TTC549 (cell line): ENCODE data around the gene OR51G2.
"Not testable (repeated sequence)": the region's sequence is repeated elsewhere in the genome, so short reads cannot be mapped to it uniquely, and the experiment has no call there.

Source experiments
- FAIRE-seq: peaks from 2 replicates; lab custom pipeline; 2012; peaks lifted over from hg19 to GRCh38; lab: Jason Lieb, UNC

Gene OR51G2, protein sequence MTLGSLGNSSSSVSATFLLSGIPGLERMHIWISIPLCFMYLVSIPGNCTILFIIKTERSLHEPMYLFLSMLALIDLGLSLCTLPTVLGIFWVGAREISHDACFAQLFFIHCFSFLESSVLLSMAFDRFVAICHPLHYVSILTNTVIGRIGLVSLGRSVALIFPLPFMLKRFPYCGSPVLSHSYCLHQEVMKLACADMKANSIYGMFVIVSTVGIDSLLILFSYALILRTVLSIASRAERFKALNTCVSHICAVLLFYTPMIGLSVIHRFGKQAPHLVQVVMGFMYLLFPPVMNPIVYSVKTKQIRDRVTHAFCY

DNA sequence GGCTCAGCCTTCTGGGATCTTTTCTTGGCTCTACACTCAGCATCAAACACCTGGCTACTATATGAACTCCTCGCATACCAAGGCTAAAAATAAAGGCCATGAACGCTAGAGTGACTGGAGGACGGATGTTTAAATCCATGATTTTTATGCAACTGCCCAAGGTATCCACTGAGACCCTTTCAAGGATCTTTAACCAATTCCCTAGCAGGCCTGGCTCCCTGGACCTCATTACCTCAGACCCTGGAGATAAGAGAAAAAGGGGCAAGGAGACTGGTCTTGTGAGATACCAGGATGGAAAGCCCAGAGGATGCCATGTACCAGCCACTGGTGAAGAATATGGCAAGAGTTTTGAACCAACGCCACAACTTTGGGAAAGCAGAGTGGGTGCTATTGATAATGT, at the start of gene OR51G2:
TSS of gene OR51G2 (minus strand) at position 101 of the 400 bp plus-strand sequence. CDS start 3,687 bp downstream, outside the sequence.
- FAIRE-seq, result no peak

DNA sequence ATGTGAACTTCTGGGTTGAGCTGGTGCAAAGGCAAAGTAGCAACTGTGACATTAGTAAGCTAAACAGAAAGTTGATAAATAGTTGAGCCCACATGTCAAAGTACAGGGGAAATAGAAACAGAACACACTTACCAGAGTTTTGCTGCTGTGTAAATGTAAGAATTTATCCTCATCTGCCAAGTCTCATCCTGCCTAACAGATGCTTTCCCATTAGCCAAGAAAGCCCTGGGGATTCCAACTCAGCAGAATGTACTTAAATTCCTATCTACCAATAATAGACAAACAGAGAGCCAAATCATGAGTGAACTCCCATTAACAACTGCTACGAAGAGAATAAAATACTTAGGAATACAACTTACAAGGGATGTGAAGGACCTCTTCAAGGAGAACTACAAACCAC, 43.7 kb upstream of the OR51G2 start:
- FAIRE-seq, result no peak

DNA sequence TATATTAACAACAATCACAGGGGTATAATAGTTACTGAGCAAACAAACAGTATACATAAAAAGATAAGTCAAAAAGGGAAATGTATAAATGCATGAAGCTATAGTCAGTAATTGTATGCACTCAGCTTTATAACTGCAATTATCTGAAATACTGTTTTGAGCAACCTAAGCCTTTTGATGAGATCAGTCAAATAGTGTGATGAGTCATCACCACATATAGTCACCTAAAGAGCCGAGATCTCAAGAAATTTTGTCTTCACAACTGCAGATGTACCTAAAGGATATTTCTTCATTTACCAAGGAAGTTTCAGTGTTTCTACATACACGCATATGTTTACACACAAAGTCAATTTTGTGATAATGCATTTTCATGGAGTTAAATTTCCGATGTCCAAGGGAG, 41.7 kb upstream of the OR51G2 start:
- no peak for FAIRE-seq

DNA sequence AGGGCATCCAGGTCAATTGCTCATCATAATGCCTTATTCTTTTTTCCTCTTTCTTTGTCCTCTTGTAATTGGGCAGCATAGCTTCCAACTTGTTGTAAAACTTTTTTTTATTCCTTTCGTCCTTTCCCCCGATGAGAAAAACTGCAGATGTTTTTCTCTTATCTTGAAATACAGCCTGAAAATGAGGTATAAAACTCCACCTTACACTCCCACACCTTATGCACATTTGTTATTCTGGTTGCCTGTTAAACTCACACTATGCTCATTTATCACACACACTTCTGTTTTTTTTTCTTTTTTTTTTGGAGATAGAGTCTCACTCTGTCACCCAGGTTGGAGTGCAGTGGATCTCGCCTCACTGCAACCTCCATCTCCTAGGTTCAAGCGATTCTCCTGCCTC, 38.2 kb upstream of the OR51G2 start:
- no peak for FAIRE-seq

DNA sequence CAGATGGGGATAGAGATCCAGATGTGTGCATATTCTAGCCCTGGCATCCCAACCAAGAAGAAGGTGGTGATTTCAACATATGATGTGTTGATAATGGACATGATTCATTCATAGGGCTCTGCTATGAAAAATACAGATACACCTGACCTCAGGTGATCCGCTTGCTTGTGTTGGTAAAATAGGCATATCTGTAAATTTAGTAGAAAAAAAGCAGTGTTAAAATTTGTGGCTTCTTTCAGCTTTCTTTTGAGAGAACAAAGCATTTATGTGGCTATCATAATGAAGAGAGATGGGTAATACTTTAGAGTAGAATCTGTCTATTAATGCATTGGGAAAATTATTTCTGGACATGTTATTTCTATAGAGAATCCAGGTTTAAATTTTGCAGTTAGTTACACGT, 36.5 kb upstream of the OR51G2 start, which contains the start of gene OR51A2:
TSS of gene OR51A2 (minus strand) at position 101 of the 400 bp plus-strand sequence. CDS start at position 101, 0 bp downstream.
- FAIRE-seq, result not testable (repeated sequence)

DNA sequence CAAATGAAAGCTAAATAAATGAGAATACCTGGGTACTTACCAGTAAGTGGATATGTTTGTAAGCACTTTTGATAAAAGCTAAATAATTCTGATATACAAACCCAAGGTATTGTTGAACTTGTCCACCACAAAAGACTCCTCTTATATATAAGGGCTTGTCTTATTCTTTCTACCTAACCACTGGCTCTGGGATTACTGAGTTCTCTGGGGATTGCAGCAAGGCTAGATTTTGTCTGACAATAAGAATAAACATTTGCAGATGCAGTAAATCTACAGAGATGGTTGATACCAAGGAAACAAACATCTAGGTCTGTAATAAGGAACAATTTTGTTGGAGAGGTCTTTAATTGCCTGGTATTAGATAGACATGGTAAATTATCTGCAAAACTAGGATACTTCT, 28.4 kb upstream of the OR51G2 start, which contains the start of gene OR51A4:
TSS of gene OR51A4 (minus strand) at position 101 of the 400 bp plus-strand sequence. CDS start 505 bp downstream, outside the sequence.
- FAIRE-seq, result no peak

DNA sequence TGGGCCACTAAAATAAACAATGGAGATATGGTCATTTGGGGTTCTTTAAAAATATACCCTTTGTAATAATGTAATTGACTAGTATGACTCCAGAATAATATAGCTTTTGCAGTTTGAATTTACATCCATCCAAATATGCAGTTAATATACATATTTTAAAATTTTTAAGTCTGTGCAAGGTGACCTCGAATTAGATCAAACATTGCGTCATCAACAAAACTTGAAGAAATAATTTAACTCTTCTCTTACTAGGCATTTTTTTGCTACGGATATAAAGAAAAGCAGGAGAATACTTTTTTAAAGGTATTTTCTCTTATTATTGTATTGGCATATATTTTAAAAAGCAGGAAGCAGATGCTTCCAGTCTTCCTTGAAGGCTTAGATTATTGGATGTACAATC, 17.6 kb upstream of the OR51G2 start:
- no peak for FAIRE-seq

DNA sequence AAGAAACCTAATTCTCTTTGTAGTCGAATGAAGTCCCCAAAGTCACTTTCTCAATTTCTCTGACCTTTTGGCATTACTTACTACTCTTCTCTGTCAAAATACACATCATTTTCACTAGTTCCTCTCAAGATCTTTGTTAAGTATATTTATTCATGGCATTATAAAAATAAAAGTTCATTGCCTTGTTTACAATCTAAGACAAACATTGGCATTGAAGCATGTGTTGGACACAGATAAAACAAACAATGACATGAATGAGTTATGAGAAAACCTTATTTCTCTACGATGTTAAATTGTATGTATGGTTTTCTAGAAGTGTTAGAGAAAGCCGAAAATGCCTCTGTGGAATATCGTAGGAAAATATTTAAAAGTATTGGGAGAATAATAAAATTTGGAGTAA, 13.6 kb upstream of the OR51G2 start:
- FAIRE-seq, result no peak

DNA sequence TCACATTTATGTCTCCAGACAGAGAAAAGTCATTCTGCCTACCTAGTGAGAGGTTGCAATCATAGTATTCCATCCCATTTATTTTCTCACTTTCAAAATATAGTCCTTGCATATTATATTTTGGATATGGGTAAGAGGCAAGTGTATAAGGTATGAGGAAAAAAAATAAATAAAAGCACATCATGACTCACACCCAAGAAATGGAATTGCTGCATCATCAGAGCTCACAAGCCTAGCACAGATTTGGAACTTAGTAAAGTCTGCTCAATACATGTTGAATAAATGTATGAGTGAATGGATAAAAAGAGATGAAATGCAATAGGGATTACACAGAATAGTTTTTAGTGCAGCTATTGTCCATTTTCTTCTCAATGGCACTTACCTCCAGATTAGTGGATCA, 7.5 kb upstream of the OR51G2 start:
- no peak for FAIRE-seq

DNA sequence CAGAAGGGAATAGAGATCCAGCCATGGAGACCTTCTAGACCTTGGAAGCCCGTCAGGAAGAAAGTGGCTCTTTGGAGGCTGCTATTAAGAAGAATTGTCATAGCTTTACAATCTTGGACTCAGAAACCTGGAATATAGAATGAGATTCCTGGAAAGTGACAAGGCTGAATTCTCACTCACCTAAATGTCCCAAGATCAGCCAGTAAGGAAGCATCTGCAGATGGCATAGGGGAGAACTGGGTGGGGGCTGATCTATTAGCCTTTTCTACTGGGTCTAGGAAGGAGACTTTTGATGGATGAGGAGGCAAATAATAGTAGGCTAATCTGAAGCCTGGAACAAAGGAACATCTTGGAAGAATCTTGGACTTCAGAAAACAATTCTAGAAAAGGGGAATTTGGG, 5.1 kb upstream of the OR51G2 start, which contains the start of gene OR51G1:
TSS of gene OR51G1 (minus strand) at position 101 of the 400 bp plus-strand sequence. CDS start at position 101, 0 bp downstream.
- FAIRE-seq, result no peak

DNA sequence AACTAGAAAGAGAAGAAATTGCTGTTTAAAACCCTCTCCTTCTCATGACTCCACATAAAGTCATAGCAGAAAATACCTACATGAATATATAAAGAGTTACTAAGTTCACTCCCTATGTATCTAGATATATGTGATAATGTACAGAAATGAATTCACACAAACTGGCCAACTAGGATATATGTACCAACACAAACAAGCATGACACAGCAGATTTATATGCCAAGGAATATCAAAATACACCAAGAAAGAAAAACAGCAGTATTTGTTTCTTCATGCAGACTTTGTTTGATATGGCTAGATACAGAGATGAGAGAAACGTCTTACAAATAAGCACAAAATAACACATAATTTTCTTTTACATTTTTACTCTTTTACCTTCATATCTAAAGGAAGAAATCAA, 3.2 kb upstream of the OR51G2 start:
- FAIRE-seq, result no peak

DNA sequence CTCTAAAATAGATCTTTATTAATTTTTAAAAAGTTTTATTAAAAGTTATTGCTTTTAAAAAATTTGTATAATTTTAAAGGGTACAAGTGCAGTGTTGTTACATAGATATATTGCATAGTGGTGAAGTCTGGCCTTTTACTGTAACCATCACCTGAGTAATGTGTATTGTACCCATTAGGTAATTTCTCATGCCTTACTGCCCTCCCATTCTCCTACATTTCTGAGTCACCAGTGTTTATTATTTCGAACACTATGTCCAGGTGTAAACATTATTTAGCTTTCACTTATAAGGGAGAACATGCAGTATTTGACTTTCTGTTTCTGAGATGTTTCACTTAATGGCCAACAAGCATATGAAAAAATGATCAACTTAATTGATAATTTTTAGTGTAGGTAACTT, 2.6 kb upstream of the OR51G2 start:
- FAIRE-seq, result no peak

DNA sequence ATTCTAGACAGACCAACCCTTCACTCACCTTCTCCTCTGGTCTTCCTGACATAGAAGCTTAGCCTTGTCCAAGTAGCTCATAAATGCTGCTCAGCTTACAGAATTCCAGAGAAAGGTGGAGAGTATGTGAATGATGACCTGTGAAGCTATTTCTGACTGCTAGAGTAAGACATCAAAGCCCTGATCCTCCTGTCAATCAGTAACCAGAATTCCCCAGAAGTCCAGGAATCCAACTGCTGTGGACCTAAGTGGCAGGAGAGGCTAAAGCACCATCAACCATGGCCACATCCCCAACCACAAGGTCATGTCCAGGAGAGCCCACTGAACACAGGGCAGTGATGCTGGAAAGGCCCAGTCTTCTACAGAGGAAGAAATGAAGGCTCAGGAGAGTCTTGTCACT, 2.6 kb downstream of the OR51G2 start:
- no peak for FAIRE-seq

DNA sequence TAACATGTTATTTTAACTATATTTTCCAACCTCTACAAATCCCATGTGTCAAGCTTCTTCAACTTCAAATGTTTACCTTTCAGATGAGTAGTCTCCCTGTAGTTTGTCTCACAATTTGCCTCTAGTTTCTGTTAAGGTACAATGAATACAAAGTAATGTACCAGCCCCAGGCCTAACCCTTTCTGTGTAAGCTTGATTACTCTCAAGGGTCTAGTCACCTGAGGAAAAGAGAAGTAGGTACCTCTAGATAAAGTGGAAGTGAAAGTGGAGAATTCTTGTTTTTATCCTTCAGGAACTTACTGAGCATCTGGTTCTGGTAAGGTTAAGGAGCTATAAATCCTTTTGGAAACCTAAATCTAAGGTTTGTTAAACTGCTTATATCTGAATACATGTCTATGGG, 15.7 kb downstream of the OR51G2 start, which contains the start of gene OR51A7:
TSS of gene OR51A7 (plus strand) at position 300 of the 400 bp plus-strand sequence. CDS start 3,587 bp downstream, outside the sequence.
- FAIRE-seq, result no peak

DNA sequence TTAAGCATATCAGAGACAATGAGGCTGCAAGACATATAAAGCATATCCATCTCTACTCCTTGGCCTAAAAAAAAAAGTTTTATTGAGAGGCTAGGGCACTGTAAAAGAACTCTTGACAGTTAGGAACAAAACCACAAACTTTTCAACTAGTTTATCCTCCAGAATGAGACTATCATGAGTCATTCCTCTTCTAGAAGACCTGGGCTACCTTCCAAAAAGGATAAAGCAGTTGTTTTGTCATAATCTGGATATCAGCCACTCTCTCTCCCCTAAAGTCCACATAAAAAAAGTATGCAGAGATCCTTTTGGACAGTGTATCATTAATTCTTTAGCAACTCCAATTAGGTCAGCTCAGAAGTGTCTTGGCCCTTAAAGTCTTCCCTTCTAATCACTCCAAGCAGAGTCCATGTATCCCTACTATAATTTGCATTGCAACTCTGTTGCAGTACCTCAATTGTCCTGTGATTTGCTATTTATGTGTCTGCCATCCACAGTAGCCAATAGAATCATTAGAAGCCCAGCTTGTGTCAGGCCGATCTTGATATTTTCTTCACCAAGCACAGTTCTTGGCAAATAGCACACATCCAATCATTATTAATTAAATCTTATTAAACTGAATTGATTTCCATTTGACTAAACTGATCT, 27.0 kb downstream of the OR51G2 start:
- no peak for FAIRE-seq

DNA sequence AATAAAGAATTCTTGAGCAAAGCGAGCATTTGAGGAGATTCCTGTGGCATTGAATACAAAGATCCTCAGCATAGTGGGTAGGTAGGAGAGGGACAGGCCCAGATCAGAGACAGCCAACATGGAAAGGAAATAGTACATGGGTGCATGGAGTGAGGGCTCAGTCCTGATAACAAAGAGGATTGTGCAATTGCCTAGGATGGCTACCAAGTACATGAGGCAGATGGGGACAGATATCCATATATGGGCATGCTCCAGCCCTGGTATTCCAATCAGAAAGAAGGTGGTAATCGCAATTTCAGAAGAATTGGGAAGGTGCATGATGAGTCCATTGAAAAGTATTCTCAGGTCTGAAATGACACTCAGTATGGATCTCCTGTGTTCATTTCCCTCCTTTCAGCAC, 28.9 kb downstream of the OR51G2 start:
- no peak for FAIRE-seq

DNA sequence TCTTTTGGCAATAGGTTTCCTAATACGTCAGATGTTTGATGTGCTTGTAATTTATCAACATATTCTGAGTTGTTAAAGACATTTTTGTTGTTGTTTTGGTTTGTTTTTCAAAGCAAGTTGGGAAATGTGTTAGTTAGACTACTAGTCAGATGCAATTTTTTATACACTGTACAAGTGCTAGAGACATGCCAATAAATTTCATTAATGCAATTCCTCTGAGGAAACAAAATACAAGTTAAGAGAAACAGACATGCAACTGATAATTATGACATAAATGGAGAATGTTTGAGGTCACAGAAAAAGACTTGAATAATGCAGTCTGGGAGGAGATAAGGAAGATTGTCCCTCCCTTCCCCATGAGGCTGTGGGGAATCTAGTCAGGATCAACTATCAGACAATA, 31.6 kb downstream of the OR51G2 start:
- FAIRE-seq, result no peak

DNA sequence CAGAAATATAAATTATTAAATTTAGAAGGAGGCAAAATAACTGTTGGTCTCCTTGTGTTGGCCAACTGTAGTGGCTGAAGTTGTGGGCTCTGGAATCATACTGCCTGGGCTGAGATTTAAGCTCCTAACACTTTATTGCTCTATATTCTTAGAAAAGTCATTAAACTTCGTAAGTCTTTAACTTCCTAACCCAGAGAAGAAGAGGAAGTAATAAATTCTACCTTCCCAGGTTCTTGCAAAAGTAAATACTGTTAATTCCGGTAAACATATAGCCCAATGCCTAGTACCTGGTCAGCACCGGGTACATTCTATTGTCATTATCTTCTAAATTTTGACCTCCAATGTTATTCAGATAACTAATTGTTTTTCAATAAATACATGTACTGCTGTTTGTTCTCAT, 33.0 kb downstream of the OR51G2 start:
- no peak for FAIRE-seq

DNA sequence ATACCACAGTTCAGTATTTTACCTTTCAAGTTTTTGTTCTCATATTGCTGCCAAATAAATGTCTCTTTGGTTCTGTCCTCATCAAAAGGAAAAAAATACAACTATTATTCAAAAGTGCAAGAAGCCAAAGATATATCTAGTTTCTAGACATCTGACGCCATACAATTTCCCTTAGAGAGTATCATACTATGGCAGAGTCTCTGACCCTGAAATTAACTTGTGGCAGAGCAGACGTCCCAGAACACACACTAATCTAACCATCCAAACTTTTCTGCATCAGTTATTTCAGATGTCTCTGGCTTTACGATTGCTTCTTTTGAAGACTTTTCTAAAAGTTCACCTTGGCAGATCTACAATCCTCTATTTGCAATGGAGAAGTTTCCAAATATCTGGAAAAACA, 34.8 kb downstream of the OR51G2 start:
- FAIRE-seq, result no peak

DNA sequence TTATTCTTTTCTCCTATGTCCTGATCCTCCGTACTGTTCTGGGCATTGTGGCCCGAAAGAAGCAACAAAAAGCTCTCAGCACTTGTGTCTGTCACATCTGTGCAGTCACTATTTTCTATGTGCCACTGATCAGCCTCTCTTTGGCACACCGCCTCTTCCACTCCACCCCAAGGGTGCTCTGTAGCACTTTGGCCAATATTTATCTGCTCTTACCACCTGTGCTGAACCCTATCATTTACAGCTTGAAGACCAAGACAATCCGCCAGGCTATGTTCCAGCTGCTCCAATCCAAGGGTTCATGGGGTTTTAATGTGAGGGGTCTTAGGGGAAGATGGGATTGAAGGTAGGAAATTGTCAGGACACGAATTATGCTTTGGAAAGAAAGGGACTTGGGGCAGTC, 36.6 kb downstream of the OR51G2 start:
- FAIRE-seq, result no peak

DNA sequence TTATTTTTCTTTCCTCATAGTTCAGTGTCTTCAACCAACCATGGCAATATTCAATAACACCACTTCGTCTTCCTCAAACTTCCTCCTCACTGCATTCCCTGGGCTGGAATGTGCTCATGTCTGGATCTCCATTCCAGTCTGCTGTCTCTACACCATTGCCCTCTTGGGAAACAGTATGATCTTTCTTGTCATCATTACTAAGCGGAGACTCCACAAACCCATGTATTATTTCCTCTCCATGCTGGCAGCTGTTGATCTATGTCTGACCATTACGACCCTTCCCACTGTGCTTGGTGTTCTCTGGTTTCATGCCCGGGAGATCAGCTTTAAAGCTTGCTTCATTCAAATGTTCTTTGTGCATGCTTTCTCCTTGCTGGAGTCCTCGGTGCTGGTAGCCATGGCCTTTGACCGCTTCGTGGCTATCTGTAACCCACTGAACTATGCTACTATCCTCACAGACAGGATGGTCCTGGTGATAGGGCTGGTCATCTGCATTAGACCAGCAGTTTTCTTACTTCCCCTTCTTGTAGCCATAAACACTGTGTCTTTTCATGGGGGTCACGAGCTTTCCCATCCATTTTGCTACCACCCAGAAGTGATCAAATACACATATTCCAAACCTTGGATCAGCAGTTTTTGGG, 37.2 kb downstream of the OR51G2 start, which contains the start of gene OR51T1:
TSS of gene OR51T1 (plus strand) at position 41 of the 641 bp plus-strand sequence. CDS start at position 41, 0 bp downstream.
- no peak for FAIRE-seq

DNA sequence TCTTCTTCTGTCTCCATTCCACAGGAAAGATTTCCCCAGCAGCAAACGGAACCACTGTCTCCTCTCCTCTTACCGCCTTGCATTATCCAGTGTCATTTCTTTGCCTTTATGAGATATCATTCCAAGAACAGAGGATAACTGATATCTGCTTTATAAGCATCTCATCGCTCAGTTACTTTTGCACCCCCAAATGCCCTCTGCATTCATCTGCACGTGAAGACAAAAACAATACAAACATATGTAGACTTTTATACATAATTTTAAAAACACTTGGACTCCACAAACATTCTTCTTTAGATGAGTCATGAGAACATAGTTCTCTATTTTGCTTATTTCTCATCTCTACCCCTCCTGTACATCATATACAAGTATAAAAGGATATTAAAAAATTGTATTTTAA, 38.0 kb downstream of the OR51G2 start:
- no peak for FAIRE-seq

DNA sequence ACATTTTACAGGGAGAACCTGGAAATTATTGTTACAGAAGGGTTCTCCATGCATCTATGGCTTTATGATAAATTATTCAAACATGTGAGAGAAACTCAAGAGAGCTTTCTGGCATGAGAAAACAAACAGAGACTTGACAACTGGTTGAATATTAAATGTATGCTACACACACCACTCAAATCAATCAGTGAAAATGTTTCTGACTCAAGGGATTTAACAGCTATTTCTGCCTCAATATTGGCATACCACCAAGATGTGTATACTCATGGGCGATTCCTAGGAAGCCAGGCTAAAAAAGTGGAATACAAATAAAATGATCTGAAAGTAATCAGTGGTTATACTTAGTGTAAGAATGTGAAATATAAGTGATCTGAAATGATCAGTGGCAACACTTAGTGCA, 53.3 kb downstream of the OR51G2 start:
- no peak for FAIRE-seq
